ENCODE measurements around the gene YKT6.

Gene YKT6

DNA sequence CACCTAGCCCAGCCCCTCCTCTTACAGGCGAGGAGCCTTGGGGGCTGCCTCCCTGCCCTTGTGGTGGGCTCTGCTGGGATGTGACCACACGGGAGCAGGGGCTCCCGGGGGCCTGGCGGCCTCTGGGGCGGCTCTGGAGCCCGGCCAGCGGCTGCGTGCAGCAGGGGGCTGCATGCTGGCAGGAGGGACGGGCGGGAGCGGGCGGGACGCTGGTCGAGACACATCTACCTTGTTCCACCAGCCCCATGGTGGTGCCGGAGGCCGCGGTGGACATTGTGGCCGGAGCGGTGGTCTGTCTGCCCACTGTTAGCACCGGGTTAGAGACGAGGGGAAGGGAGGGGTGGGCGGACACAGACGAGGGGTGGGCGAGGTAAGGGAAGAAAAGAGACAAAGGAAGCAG lies 38.6 kb downstream of the YKT6 start:
- H3K36me3 ChIP-seq (ENCODE audit: low read depth), result no peaks in the 10 kb centered on the region
- H3K4me3 ChIP-seq (ENCODE audit: severe bottlenecking), result no peak overlapping the region
- TF ChIP-seq CTCF (IDR thresholded peaks at IDR 0.05; ENCODE audit: poor library complexity, severe bottlenecking), result no peak
- no peaks in the 10 kb centered on the region for H3K27me3 ChIP-seq (ENCODE audit: insufficient read depth, poor library complexity, severe bottlenecking)
- DNase-seq (ENCODE audit: low spot score), result no peak
- H3K9me3 ChIP-seq (ENCODE audit: severe bottlenecking), result no peaks in the 10 kb centered on the region
- no peak for ATAC-seq (ENCODE audit: low read depth)
- H3K27ac ChIP-seq (ENCODE audit: poor library complexity, severe bottlenecking), result no peak overlapping the region
- no peaks in the 10 kb centered on the region for H3K4me1 ChIP-seq (ENCODE audit: insufficient read depth, poor library complexity, severe bottlenecking)

DNA sequence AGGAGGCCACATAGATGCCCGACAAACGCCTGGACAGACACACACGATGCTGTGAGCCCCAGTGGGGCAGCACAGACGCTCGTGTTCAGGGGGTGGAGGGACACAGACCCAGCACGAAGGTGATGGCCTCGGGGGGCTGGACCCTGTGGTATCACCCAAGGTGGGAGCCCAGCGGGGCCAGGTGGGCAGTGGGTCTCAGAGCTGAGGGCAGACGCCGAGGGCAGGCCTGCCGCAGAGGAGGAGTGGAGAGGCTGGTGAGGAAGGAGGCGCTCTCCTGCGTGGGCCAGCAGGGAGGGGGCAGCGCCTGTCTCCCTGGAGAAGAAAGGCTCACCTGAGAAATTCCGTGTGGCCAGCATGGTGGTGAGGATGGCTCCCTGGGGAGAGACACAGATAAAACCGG lies 39.6 kb downstream of the YKT6 start:
- H3K27me3 ChIP-seq (ENCODE audit: insufficient read depth, poor library complexity, severe bottlenecking), result no peaks in the 10 kb centered on the region
- no peaks in the 10 kb centered on the region for H3K9me3 ChIP-seq (ENCODE audit: severe bottlenecking)
- H3K36me3 ChIP-seq (ENCODE audit: low read depth), result no peaks in the 10 kb centered on the region
- TF ChIP-seq CTCF (IDR thresholded peaks at IDR 0.05; ENCODE audit: poor library complexity, severe bottlenecking), result no peak
- DNase-seq (ENCODE audit: low spot score) (no peak), ATAC-seq (ENCODE audit: low read depth) (no peak)
- H3K27ac ChIP-seq (ENCODE audit: poor library complexity, severe bottlenecking), result no peak overlapping the region
- no peaks in the 10 kb centered on the region for H3K4me1 ChIP-seq (ENCODE audit: insufficient read depth, poor library complexity, severe bottlenecking)
- H3K4me3 ChIP-seq (ENCODE audit: severe bottlenecking), result no peak overlapping the region

DNA sequence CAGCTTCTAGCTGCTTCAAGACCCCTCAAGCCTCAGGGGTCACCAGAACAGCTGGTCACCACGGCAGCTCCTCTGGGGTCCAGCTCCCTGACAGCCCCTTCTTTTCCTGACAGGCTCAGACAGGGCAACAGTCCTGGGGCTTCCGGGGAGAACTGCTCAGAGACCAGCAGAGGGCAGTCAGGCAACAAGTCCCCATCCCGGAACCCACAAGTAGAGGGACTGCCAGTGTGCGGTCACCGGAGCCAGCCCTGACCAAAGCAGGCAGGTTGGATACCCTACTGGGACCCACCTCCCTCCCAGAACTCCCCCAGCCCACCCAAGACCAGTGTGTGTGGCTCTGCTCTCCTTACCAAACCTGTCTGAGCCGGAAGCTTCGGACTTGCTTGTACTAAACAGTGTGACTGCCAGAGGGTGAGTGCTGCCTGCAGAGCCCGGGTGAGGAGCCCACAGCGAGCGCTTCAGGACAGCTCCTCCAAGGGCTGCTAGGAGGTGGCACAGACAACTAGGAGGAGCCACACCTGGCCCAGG lies 40.3 kb downstream of the YKT6 start:
- Histone ChIP-seq H3K9me3 (ENCODE audit: severe bottlenecking) (no peaks in the 10 kb centered on the region), H3K36me3 (ENCODE audit: low read depth) (no peaks in the 10 kb centered on the region), H3K27me3 (ENCODE audit: insufficient read depth, poor library complexity, severe bottlenecking) (no peaks in the 10 kb centered on the region), H3K4me1 (ENCODE audit: insufficient read depth, poor library complexity, severe bottlenecking) (no peaks in the 10 kb centered on the region), H3K27ac (ENCODE audit: poor library complexity, severe bottlenecking) (no peak overlapping the region), H3K4me3 (ENCODE audit: severe bottlenecking) (no peak overlapping the region)
- no peak for DNase-seq (ENCODE audit: low spot score)
- peak; percentile 84 for ATAC-seq (ENCODE audit: low read depth)
- peak; percentile 89 for TF ChIP-seq CTCF (IDR thresholded peaks at IDR 0.05; ENCODE audit: poor library complexity, severe bottlenecking)

DNA sequence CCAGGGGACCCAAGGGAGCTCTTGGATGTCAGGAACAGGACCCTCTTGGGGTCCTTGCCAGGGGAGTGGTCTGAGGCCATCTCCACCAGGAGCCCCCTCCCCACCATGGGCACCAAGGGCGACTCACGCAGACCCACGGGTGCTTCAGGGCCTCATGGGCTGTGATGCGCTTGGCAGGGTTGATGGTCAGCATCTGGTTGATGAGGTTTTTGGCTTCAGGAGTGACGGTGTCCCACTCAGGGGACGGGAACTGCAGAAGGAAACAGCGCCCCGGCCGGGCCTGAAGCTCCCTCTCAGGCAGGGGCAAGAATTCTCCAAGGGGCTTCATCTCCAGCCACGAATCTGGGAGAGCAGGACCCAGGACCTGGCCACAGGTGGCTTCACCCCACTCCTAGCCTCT lies 41.3 kb downstream of the YKT6 start:
- ATAC-seq (ENCODE audit: low read depth), result no peak
- no peaks in the 10 kb centered on the region for H3K27me3 ChIP-seq (ENCODE audit: insufficient read depth, poor library complexity, severe bottlenecking)
- H3K4me1 ChIP-seq (ENCODE audit: insufficient read depth, poor library complexity, severe bottlenecking), result no peaks in the 10 kb centered on the region
- DNase-seq (ENCODE audit: low spot score), result no peak
- H3K4me3 ChIP-seq (ENCODE audit: severe bottlenecking), result no peak overlapping the region
- no peak for TF ChIP-seq CTCF (IDR thresholded peaks at IDR 0.05; ENCODE audit: poor library complexity, severe bottlenecking)
- H3K9me3 ChIP-seq (ENCODE audit: severe bottlenecking), result no peaks in the 10 kb centered on the region
- H3K27ac ChIP-seq (ENCODE audit: poor library complexity, severe bottlenecking), result no peak overlapping the region
- no peaks in the 10 kb centered on the region for H3K36me3 ChIP-seq (ENCODE audit: low read depth)

- TF ChIP-seq CTCF (IDR thresholded peaks at IDR 0.05; ENCODE audit: poor library complexity, severe bottlenecking), result peak; percentile 48
- Histone ChIP-seq H3K27ac (ENCODE audit: poor library complexity, severe bottlenecking) (no peak overlapping the region), H3K4me3 (ENCODE audit: severe bottlenecking) (no peak overlapping the region), H3K4me1 (ENCODE audit: insufficient read depth, poor library complexity, severe bottlenecking) (no peaks in the 10 kb centered on the region), H3K27me3 (ENCODE audit: insufficient read depth, poor library complexity, severe bottlenecking) (no peaks in the 10 kb centered on the region), H3K36me3 (ENCODE audit: low read depth) (no peaks in the 10 kb centered on the region), H3K9me3 (ENCODE audit: severe bottlenecking) (no peaks in the 10 kb centered on the region)
- ATAC-seq (ENCODE audit: low read depth) (no peak), DNase-seq (ENCODE audit: low spot score) (no peak)
Measured at GRCh38 chr7:44244282-44244681, 43.5 kb downstream of the YKT6 start.
